GM18907 (cell line): ENCODE measurements around the gene GRAMD1A.
"Not testable (repeated sequence)": the region's sequence is repeated elsewhere in the genome, so short reads cannot be mapped to it uniquely, and the experiment has no call there.

ENCODE experiments used
- ATAC-seq: cut with Tn5 transposase; IDR thresholded peaks from one replicate; pipeline ENCODE4 v1.9.1; 2021; ENCODE audit warnings: mild to moderate bottlenecking, moderate library complexity; ENCODE audit not compliant: unreplicated experiment

The GRAMD1A gene

DNA sequence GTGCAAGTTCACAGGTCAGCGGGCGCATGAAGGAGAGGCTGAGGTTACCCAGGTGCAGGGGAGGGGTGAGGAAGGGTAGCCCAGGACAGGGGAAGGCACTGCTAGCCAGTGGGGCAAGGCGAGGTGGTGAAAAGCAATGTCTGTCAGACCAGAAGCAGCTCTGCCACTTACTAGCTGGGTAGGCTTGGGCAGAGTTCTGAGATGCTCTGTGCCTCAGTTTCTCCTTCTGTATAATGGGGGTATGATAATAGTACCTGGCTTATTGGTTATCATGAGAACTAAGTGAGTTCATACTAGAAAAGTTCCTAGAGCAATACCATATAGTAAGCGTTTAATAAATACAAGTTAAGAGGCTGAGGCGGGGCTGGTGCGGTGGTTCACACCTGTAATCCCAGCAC lies 15.8 kb downstream of the GRAMD1A start:
- ATAC-seq = no peak

DNA sequence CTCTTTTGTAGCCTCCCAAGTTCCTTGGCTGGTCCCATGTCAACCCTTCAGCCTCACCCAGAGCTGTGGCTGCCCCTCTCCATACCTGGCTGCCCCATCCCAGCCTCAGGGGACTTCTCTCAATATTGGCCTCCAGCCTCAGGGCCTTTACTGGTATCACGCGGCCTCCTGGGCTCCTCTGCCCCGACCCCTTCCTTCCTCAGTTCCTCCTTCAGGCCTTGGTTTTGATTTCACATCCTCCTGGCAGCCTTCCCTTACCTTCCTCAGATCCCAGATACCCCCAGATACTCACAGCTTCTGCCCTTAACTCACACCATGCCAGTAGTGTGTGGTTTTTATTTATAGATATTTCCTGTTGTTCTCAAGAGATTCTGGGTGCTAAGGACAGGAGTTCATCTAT lies 17.4 kb downstream of the GRAMD1A start:
- no peak for ATAC-seq

DNA sequence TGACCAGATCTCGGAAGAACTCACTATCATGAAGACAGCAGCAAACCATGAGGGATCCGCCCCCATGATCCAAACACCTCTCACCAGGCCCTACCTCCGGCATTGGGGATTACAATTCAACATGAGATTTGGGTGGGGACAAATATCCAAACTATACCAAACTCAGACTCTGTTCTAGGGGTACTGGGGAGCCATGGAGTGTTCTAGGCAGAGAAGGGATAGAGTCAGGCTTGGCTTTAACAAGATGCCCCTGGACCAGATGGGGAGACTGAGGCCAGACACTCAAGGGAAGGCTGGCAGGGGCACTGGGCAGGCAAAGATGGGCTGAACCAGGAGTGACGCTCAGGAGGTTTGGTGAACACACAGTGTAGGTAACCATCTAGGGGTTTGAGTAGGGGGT lies 18.3 kb downstream of the GRAMD1A start:
- no peak for ATAC-seq

DNA sequence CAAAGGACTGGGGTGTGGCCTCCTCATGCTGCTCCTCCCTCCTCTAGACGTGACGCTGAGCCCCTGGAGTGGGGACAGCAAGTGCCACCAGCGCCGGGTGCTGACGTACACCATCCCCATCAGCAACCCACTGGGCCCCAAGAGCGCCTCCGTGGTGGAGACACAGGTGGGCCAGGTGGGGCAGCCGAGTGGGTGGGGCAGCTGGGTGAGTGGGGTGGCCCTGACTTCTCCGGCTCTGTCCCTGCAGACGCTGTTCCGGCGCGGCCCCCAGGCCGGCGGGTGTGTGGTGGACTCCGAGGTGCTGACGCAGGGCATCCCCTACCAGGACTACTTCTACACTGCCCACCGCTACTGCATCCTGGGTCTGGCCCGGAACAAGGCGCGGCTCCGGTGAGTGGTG lies 19.0 kb downstream of the GRAMD1A start:
- no peak for ATAC-seq

DNA sequence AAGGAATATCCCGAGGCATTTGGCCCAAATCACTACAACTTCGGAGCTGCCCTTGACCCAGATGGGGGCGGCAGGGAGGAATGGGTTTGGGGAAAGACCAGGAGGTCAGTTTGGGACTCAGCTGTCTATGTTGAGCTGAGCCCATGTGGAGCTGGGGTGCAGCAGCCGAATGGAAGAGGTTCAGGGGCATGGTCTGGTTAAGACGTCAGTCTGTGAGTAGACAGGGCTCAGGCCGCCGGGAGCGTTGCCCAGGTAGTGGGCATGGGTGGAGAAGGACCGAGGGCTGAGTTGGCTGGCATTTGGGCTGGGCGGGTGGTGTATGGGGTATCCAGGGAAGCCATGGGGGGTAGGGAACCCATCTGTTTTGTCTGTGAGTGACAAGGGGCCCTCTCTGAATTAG lies 20.9 kb downstream of the GRAMD1A start:
- ATAC-seq = no peak

DNA sequence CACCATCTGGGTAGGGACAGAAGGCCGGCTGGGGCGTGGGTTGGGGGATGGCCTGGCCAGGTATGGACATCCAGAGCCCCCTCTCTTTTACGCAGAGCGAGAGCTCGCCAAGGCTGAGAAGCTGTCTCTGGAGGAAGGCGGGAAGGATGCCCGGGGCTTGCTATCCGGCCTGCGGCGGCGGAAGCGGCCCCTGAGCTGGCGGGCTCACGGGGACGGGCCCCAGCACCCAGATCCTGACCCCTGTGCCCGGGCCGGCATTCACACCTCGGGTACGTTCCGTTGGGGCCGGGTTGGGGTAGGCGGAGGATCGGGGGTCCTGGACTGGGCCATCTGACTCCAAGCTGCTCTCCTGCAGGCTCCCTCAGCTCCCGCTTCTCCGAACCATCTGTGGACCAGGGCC lies 21.5 kb downstream of the GRAMD1A start:
- no peak for ATAC-seq

DNA sequence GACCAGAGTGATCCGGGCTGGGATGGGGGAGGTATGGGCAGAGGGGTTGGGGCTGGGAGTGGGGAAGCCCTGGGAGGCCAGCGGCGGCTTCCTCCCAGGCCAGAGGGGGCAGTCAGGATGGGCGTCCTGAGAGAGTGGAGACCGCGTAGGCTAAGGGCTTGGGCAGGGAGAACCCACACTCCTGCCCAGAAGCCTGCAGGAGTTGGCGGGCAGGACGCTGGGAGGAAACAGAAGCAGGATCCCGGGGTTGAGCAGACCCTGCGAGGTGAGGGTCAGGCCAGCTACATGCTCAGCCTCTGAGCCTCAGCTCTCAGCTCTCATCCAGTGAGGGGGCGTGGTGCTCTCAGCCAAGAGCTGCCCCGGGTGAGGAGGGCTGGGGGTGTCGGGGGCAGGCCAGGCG lies 22.3 kb downstream of the GRAMD1A start:
- ATAC-seq = no peak

DNA sequence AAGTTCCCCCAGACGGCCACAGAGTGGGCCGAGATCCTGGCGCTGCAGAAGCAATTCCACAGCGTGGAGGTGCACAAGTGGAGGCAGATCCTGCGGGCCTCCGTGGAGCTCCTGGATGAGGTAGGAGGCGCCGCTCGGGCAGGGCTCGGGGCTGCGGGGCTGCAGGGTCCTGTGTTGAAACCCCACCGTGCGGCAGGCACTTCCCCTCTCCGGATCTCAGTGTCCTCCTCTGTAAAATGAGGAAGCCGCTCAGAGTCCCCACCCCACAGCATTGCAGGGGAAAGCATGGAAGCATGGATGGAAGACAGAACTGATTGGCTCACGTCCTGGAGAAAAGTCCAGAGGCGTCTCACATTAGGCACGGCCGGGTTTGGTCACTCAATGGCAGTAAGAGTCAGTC lies 23.3 kb downstream of the GRAMD1A start:
- ATAC-seq = no peak

DNA sequence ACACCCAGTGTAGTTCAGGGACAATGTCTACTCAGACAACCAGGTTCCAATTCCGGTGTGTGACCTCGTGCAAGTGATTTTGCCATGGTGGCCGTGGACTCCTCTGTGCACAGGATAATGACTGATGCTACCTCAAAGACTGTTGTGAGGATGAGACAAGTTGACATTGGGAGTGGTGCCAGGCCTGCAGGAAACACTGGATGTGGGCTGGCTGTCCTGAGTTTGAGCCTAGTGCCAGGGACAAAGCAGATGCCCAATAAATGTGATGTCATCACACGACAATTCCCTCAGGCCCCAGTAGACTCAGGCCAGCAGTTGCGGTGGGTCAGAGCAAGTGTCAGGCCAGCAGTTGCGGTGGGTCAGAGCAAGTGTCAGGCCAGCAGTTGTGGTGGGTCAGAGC lies 24.0 kb downstream of the GRAMD1A start:
- no peak for ATAC-seq

DNA sequence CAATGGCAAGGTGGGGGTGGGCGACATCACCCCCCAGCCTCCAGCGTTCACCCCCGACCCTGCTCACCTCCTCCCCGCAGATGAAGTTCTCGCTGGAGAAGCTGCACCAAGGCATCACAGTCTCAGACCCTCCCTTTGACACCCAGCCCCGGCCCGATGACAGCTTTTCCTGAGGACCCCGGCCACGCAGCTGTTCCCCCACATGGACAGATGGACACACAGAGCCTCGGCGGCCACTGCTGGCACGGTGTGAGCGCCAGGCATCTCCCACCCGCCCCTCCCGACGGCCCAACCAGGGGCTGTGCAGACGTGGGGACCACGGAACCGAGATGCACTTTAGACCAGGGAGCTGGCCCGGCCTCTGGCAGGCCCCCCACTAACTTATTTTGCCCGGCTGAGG lies 25.8 kb downstream of the GRAMD1A start:
- no peak for ATAC-seq

DNA sequence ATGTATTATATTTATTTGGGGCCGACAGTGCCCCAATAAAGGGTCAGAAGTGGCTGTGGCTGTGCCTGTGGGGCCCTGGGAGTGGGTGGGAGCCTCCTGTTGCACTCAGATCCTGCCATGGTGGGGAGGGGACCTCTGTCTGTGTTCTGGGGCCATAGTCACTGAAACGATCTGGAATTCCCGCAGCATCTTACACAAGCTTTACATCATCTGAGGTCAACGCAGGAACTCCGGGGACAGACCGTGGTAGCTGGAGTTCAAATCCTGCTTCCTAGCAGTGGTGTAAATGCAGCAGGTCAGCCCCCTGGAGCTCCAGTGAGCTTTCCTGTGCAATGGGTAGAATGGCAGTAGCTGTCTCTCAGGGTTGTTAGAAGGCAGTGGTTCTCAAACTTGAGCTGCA lies 26.3 kb downstream of the GRAMD1A start:
- no peak for ATAC-seq

DNA sequence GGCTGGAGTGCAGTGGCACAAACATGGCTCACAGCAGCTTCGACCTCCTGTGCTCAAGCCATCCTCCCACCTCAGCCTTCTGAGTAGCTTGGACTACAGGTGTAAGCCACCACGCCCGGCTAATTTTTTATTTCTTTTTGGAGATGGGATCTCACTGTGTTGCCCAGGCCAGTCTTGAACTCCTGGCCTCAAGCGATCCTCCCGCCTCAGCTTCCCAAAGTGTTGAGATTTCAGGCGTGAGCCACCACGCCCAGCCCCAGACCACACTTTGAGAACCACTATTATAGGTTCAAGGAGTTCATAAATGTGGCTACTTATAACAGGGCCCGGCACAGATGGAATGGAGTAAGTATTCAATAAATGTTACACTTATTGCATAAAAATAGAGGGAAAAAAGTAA lies 26.9 kb downstream of the GRAMD1A start:
- no peak for ATAC-seq

DNA sequence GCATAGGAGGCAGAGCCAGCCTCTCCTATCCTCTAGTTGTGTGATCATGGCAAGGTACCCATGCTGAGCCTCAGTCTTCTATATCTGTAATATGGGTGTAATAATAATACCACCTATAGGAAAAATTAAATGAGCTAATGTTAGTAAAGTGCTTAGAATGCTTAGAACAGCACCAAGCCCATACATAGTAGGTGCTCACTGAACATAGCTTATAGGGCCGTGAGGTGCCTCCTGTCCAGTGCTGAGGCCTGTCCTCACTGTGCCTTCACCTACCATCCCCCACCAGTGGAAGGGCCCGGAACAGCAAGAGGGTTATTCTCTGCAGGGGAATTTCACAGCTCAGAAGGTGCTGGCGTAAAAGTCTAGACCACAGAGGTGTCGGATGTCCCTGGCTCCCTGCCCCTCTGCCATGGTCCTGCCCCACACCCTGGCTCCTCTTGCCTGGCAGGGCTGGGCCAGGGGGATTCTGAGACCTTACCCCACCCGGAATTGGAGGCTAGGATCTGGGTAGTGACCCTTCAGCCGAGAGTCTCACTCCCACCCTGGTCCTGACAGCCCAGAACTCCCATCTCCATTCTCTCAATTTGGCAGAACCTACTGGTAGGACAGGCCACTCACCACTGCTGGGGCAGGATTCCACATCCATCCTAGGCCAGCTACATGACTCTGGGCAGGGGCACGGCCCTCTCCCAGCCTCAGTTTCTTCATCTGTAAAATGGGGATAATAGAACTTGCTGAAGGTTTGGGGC lies 27.9 kb downstream of the GRAMD1A start:
- ATAC-seq = no peak

DNA sequence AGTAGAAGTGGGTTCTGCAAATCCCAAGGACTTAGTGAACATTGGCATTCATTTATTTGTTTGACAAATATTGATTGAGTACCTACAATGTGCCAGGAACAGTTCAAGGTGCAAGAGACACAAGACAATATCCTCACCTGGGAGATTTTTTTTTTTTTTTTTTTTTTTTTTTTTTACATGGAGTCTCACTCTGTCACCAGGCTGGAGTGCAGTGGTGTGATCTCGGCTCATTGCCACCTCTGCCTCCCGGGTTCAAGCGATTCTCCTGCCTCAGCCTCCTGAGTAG lies 28.4 kb downstream of the GRAMD1A start:
- ATAC-seq = not testable (repeated sequence)

DNA sequence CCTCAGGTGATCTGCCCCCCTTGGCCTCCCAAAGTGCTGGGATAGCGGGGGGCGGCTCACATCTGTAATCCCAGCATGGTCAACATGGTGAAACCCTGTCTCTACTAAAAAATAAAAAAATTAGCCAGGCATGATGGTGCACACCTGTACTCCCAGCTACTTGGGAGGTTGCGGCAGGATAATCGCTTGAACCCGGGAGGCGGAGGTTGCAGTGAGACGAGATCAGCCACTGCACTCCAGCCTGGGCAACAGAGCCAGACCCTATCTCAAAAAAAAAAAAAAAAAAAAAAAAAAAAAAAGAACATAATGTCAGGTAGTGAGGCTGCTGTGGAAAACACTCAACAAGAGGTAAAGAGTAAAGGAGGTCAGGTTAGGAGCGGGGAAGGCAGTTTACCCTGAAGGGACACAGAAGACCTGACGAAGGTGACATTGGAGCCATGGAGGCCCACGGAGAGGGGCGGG lies 29.2 kb downstream of the GRAMD1A start:
- ATAC-seq = not testable (repeated sequence)

DNA sequence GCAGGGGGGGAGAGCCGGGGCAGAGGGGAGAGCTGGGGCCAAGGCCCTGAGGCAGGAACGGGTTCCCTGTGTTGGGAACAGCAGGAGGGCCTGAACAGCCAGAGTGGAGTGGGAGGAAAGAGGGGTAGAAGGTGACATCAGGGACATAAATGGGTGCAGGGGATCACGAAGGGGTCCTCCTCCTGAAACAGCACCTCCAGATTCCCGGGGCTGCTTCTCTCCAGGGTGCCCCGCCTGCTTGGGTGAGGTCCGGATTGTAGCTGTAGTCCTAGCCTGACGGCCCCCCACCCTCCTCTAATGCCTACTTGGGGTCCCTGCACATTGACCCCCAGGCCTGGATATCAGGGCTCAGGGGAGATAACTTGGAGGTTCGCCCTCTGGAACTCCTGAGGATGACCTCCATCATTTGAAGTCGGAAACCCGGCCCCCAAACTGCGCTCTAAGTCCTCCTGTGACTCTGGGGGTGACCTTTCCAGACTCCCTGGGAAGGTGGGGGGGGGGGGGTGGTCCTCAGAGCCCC lies 29.7 kb downstream of the GRAMD1A start:
- ATAC-seq = no peak

DNA sequence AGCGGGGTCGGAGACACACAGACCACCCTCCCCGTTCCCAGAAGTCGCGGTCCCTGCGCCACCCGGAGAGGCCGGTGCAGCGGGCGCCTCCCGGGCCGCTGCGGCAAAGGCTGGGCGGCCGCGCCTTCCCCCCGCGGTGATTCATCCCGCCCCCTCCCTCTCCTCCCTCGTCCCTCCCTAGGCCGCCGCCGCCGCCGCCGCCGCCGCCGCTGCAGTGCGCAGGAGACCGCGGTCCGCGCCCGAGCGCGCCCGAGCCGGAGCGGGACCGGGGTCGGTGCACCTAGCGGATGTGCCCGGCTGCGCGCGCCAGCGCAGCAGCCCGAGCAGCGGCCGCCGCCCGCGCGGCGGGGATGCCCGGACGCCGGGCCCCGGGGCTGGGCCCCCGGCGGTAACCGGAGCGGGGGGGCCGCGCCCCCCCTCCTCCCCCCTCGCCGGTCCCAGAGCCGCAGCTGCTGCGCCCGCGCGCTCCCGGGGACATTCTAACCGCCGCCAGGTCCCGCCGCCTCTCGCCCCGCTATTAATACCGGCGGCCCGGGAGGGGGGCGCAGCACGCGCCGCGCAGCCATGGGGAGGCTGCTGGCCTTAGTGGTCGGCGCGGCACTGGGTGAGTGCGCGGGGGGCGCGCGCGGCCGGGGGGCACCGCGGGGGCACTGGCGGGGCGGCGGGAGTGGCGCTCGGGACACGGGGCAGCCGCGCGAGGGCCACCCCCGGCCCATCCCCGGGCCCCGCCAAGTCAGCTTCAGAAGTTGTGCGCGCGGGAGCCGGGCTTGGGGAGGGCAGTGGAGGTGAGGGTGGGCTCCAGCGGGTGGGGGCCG lies 30.3 kb downstream of the GRAMD1A start, which contains the start of gene SCN1B:
TSS of gene SCN1B (plus strand) at position 214 of the 815 bp plus-strand sequence. CDS start at position 565, 351 bp downstream.
- no peak for ATAC-seq

DNA sequence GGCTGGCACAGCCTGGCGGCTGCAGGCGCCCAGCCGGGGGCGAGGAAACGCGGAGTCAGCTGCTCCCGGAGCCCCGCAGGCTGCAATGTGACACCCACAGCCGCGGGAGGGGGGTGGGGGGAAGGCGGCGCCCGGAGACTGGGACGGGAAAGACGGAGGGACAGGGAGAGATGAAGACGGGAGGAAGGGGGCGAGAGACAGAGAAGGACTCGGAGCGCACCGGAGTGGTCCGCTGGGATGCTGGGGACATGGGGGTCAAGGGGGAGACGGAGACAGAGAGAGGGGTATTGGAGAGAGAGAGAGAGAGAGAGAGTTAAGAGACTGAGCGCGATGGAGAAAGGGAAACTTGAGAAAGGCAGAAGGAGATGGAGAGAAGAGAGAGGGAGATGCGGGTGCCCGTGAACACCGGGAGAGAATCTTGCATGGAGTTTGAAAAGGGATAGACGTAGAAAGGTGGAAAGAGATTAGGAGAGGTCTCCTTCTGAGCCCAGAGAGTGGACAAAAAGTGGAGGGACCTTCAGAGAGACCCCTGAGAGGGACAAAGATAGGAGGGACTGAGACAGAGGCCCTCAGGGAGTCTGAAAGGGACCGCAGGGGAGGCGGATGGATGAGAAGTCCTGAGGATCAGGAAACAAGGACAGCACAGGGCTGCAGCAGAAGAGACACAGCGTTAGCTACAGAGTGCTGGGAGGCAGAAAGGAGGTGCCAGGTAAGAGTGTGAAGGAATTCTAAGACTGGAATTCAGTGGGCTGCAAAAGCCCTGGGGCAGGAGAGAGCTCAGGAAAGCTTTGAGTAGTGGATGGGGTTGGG lies 31.2 kb downstream of the GRAMD1A start:
- no peak for ATAC-seq

DNA sequence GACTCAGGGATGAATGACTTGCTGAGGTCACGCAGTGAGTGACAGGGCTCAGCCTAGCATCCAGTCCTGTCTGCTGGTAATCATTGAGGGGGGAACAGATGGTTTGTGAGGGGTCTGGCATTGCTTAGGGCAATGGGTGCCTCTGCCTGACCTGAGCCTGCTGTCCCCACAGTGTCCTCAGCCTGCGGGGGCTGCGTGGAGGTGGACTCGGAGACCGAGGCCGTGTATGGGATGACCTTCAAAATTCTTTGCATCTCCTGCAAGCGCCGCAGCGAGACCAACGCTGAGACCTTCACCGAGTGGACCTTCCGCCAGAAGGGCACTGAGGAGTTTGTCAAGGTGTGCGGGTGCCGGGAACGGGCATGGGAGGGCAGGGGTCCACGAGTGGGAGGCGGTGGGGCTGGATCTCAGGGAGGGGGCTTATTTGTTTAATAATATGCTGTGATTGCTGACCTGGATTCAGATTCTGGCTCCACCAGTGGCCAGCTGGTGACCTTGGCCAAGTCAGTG lies 32.3 kb downstream of the GRAMD1A start:
- ATAC-seq = no peak

DNA sequence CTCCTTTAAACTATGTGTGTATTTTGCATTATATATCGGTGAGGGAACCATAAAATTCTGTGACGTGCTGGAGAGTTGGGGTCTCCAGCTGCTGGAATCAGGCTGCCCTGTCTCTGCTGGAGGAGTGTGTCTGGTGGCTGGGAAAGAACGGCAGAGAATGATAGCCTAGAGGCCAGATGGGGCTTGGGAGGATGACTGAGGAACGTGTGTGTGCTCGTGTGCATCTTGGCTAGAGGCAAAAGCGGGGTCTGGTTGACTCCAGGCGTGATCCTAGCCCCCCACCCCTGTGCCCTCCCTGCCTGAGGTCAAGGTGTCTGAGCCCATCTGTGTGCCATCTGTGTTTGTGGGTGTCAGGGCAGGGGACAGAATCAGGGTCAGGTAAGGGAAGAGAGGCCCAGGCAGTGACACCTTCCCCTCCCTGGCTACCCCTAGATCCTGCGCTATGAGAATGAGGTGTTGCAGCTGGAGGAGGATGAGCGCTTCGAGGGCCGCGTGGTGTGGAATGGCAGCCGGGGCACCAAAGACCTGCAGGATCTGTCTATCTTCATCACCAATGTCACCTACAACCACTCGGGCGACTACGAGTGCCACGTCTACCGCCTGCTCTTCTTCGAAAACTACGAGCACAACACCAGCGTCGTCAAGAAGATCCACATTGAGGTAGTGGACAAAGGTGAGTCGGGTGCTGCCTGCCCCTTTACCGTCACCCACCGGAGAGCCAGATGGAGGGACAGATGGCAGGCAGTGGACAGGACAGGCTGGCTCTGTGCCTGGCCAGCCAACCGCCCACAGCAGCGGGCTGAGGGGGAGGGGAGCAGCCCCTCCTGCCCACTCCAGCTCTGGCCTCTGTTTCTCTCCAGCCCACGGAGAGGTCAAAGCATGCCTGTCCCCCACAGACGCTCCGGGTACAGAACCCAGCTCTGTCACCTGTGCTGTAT lies 33.2 kb downstream of the GRAMD1A start:
- ATAC-seq = no peak
